Large intestine (tissue), 3 donors: ENCODE data around the gene TOMM6. TPM values are rescaled to one million over a fixed set of nuclear protein-coding genes. Genes with fewer than 3 reads are reported as not detected.
"Not testable (repeated sequence)": the region's sequence is repeated elsewhere in the genome, so short reads cannot be mapped to it uniquely, and the experiment has no call there.

Source experiments
- DNase-seq, 2 donors: peaks; one replicate each; pipeline versions ENCODE4 v3.0.0 to v3.0.0-alpha.2; 2013
- H3K27ac ChIP-seq: one replicate; pipeline ENCODE4 v1.5.1; 2013; ENCODE audit warnings: low read length
- H3K27me3 ChIP-seq: 2 replicates; pipeline ENCODE4 v1.6.1; 2013; ENCODE audit warnings: low read length; ENCODE audit not compliant: control insufficient read depth, insufficient read depth
- H3K36me3 ChIP-seq: 2 replicates; pipeline ENCODE4 v1.6.1; 2013; ENCODE audit warnings: low read length; ENCODE audit not compliant: control insufficient read depth, insufficient read depth
- H3K4me1 ChIP-seq: one replicate; pipeline ENCODE4 v1.6.1; 2013; ENCODE audit warnings: low read length; ENCODE audit not compliant: control insufficient read depth, insufficient read depth
- H3K4me3 ChIP-seq: one replicate; pipeline ENCODE4 v1.5.1; 2013; ENCODE audit warnings: low read length
- H3K9me3 ChIP-seq: one replicate; pipeline ENCODE4 v1.6.1; 2013; ENCODE audit warnings: mild to moderate bottlenecking, low read depth, low read length, moderate library complexity; ENCODE audit not compliant: control insufficient read depth
- WGBS: methylation state at CpG from one replicate; pipeline ENCODE4 v1.1.5; 2013; ENCODE audit warnings: low lambda C conversion rate; ENCODE audit not compliant: insufficient coverage; 5-methylcytosine and 5-hydroxymethylcytosine counted together
- polyA plus RNA-seq: library from polyadenylated mRNA; unstranded; fragments of 120-200 nt; gene quantifications from one replicate; pipeline ENCODE4 v1.2.1, GENCODE V29; 2013

TOMM6 gene
- polyA plus RNA-seq, 1 donor = 195 TPM

DNA sequence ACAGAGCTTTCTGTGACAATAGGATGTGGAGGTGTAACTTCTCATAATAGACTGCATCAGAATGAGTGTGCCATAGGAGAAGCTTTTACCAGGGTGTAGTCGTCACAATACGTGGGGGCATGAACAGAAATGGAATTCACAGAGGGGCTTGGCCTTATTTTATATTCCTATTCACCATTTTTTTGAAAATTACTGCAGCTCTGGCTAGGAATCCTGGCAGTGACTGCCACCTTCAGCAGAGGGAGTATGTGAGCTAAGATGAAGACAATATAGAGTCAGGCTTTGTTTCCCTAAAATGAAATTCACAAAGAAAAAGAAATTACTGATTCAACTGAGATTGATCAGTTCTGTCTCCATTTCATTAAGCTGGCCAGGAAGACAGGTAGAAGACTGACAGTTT lies 13.9 kb downstream of the TOMM6 start:
- H3K9me3 ChIP-seq = no peaks in the 10 kb centered on the region

GRCh38 chr6:41805830-41806774 lies 18.6 kb downstream of the TOMM6 start:
- 100% methylated on average over 3 of the region's 74 CpGs for WGBS
- no peaks in the 10 kb centered on the region for H3K4me1 ChIP-seq
- DNase-seq = no peak
- H3K27ac ChIP-seq = no peak overlapping the region
- H3K36me3 ChIP-seq = peaks cover 9% of the 10 kb centered on the region
- no peak overlapping the region for H3K4me3 ChIP-seq
- H3K9me3 ChIP-seq = no peaks in the 10 kb centered on the region
- H3K27me3 ChIP-seq = no peaks in the 10 kb centered on the region

More for the DNA sequence above, 13.9 kb downstream of the TOMM6 start:
- Histone ChIP-seq H3K36me3 (peaks cover 17% of the 10 kb centered on the region), H3K4me1 (no peaks in the 10 kb centered on the region), H3K27ac (no peak overlapping the region), H3K4me3 (no peak overlapping the region), H3K27me3 (no peaks in the 10 kb centered on the region)
- DNase-seq = no peak
- no CpG with 5 or more reads among the region's 2 CpGs for WGBS

- Histone ChIP-seq H3K27ac (no peak overlapping the region), H3K36me3 (no peaks in the 10 kb centered on the region), H3K4me3 (no peak overlapping the region), H3K9me3 (no peaks in the 10 kb centered on the region), H3K27me3 (no peaks in the 10 kb centered on the region), H3K4me1 (no peaks in the 10 kb centered on the region)
- DNase-seq = no peak
- WGBS = no CpG with 5 or more reads among the region's 3 CpGs
Observed at GRCh38 chr6:41811095-41811494, 23.6 kb downstream of the TOMM6 start.

DNA sequence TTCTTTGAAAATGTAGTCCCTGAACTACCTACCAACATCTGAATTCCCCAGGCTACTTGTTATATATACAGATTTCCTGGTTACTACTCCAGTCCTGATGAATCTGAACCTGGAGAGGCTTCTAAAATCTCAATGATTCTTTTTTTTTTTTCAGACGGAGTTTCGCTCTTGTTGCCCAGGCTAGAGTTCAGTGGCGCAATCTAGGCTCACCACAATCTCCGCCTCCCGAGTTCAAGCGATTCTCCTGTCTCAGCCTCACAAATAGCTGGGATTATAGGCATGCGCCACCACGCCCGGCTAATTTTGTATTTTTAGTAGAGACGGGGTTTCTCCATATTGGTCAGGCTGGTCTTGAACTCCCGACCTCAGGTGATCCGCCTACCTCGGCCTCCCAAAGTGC lies 24.5 kb downstream of the TOMM6 start:
- not testable (repeated sequence) for H3K9me3 ChIP-seq, H3K27ac ChIP-seq
- no CpG with 5 or more reads among the region's 13 CpGs for WGBS

DNA sequence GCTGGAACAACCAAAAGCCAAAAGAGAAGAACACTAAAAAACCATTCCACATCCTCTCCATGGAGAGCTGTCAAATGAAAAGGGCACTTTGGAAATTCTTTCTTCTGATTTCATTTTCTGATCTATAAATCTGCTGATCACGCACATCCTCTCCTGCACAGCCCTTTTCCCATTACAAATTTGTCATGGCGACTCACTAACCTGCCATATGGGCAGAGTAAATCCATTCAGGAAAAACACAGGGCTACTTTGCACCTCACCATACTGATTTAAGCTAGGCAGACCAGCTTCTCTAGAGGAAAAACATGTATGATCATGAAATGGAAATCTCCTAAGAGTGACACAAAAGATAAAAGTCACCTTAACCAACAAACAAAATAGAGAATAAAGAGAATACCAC lies 26.0 kb downstream of the TOMM6 start:
- Histone ChIP-seq H3K9me3 (no peaks in the 10 kb centered on the region), H3K4me3 (no peak overlapping the region), H3K4me1 (no peaks in the 10 kb centered on the region), H3K27ac (no peak overlapping the region), H3K27me3 (no peaks in the 10 kb centered on the region), H3K36me3 (no peaks in the 10 kb centered on the region)
- 100% methylated on average over 2 of the region's 2 CpGs for WGBS
- DNase-seq = no peak

More for the DNA sequence above, 24.5 kb downstream of the TOMM6 start:
- not testable (repeated sequence) for H3K27me3 ChIP-seq, DNase-seq, H3K4me1 ChIP-seq, H3K36me3 ChIP-seq, H3K4me3 ChIP-seq

DNA sequence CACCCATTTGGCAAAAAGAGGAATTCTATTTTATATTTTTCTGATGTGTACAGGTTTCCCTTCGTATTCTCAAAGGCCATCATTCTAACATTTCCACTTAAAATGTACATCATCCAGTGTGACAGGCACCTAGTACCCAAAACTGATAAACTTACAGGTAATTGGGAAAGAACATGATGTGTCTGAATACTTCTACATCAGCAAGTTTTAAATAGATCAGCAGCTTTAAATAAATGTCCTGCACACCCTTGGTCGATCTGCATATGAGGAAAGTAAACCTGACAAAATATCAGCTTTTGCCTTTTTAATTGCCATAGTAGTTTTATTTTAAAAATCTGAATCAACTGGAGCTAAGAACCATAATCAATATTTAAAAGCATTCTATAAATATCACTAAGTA lies 26.5 kb downstream of the TOMM6 start:
- no peak overlapping the region for H3K4me3 ChIP-seq
- no peaks in the 10 kb centered on the region for H3K4me1 ChIP-seq
- H3K27ac ChIP-seq = no peak overlapping the region
- no peaks in the 10 kb centered on the region for H3K36me3 ChIP-seq
- no peak for DNase-seq
- H3K9me3 ChIP-seq = no peaks in the 10 kb centered on the region
- H3K27me3 ChIP-seq = no peaks in the 10 kb centered on the region
- 100% methylated on average over 2 of the region's 2 CpGs for WGBS

DNA sequence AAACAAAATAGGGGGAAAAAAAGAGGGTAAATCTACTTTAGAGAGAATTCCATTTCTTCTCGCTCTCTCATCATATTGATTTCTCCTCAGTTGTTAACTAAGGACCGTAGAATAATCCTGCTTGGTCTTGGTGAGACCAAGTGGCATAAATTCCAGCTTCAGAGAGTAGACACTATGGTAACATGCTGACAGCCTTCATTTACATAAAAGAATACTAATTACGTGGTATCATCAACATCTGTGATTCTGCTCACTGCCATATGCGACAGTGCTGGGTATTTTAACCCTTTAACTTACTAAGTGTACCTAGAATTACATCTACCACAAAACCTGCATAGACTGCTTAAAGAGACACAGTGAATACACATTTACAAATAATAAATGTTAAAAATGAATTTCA lies 27.1 kb downstream of the TOMM6 start:
- Histone ChIP-seq H3K4me1 (no peaks in the 10 kb centered on the region), H3K9me3 (no peaks in the 10 kb centered on the region), H3K27ac (no peak overlapping the region), H3K27me3 (no peaks in the 10 kb centered on the region), H3K36me3 (no peaks in the 10 kb centered on the region), H3K4me3 (no peak overlapping the region)
- 80% methylated on average over 1 of the region's 4 CpGs for WGBS
- no peak for DNase-seq

- Histone ChIP-seq H3K27me3 (no peaks in the 10 kb centered on the region), H3K27ac (no peak overlapping the region), H3K4me3 (no peak overlapping the region), H3K36me3 (no peaks in the 10 kb centered on the region), H3K9me3 (no peaks in the 10 kb centered on the region), H3K4me1 (no peaks in the 10 kb centered on the region)
- DNase-seq = no peak
- no CpG with 5 or more reads among the region's 1 CpG for WGBS
Observed at GRCh38 chr6:41815587-41815986, 28.1 kb downstream of the TOMM6 start.

GRCh38 chr6:41818271-41819054 lies 31.0 kb downstream of the TOMM6 start:
- no peaks in the 10 kb centered on the region for H3K9me3 ChIP-seq
- H3K4me3 ChIP-seq = no peak overlapping the region
- H3K36me3 ChIP-seq = no peaks in the 10 kb centered on the region
- no peak overlapping the region for H3K27ac ChIP-seq
- H3K4me1 ChIP-seq = no peaks in the 10 kb centered on the region
- no CpG with 5 or more reads among the region's 4 CpGs for WGBS
- no peak for DNase-seq
- no peaks in the 10 kb centered on the region for H3K27me3 ChIP-seq

- no peaks in the 10 kb centered on the region for H3K36me3 ChIP-seq
- H3K4me3 ChIP-seq = no peak overlapping the region
- no CpG with 5 or more reads among the region's 4 CpGs for WGBS
Observed at GRCh38 chr6:41821266-41821665, 33.8 kb downstream of the TOMM6 start.

More at GRCh38 chr6:41821266-41821665, 33.8 kb downstream of the TOMM6 start:
- Histone ChIP-seq H3K27me3 (no peaks in the 10 kb centered on the region), H3K4me1 (no peaks in the 10 kb centered on the region), H3K27ac (no peak overlapping the region), H3K9me3 (no peaks in the 10 kb centered on the region)
- DNase-seq = no peak
